ENCODE data around the gene RXRA. TPM values are rescaled to one million over a fixed set of nuclear protein-coding genes. Genes with fewer than 3 reads are reported as not detected.

Gene RXRA
- total and polyA plus RNA-seq, 2 of the 13 experiments (the other 11 are each of a cell fraction or from before 2014, with no cell fraction given), result 18.9 to 29.2 TPM

- TF ChIP-seq ZSCAN21 (CRISPR knock-in tag; IDR thresholded peaks at IDR 0.05; ENCODE audit: borderline replicate concordance) (peak; percentile 51; the same call in 1 of the 2 replicates), ZNF891 (CRISPR knock-in tag; IDR thresholded peaks at IDR 0.05) (no peak), TEF (CRISPR knock-in tag; IDR thresholded peaks at IDR 0.05) (no peak), ZKSCAN1 (IDR thresholded peaks at IDR 0.05; ENCODE audit: low read length) (no peak), NR3C1 (CRISPR knock-in tag; IDR thresholded peaks at IDR 0.05) (no peak), ZNF235 (CRISPR knock-in tag; IDR thresholded peaks at IDR 0.05; ENCODE audit: borderline replicate concordance) (peak; percentile 54; the same call in 1 of the 2 replicates), THYN1 (CRISPR knock-in tag; IDR thresholded peaks at IDR 0.05; ENCODE audit: borderline replicate concordance, low read depth) (no peak), ZNF205 (CRISPR knock-in tag; IDR thresholded peaks at IDR 0.05) (no peak), ZNF430 (CRISPR knock-in tag; IDR thresholded peaks at IDR 0.05) (peak; percentile 46), THAP8 (CRISPR knock-in tag; IDR thresholded peaks at IDR 0.05; ENCODE audit: borderline replicate concordance) (no peak), ZNF614 (CRISPR knock-in tag; IDR thresholded peaks at IDR 0.05; ENCODE audit: borderline replicate concordance) (0 out of 2 replicates have a peak, but pooled peaks have one; percentile 52), ZNF496 (CRISPR knock-in tag; IDR thresholded peaks at IDR 0.05; ENCODE audit: insufficient replicate concordance) (no peak), ZNF598 (CRISPR knock-in tag; IDR thresholded peaks at IDR 0.05; ENCODE audit: borderline replicate concordance) (no peak), PRDM4 (CRISPR knock-in tag; IDR thresholded peaks at IDR 0.05; ENCODE audit: borderline replicate concordance) (no peak), ZNF275 (CRISPR knock-in tag; IDR thresholded peaks at IDR 0.05; ENCODE audit: borderline replicate concordance) (no peak), SMC3 (IDR thresholded peaks at IDR 0.05; ENCODE audit: low read length) (no peak), ZNF484 (CRISPR knock-in tag; IDR thresholded peaks at IDR 0.05; ENCODE audit: borderline replicate concordance, low read depth) (no peak), ZZZ3 (CRISPR knock-in tag; IDR thresholded peaks at IDR 0.05; ENCODE audit: borderline replicate concordance) (no peak), ZGPAT (CRISPR knock-in tag; IDR thresholded peaks at IDR 0.05) (no peak), AGO1 (IDR thresholded peaks at IDR 0.05; ENCODE audit: low read depth, low read length, poor library complexity, severe bottlenecking) (no peak), JUNB (CRISPR knock-in tag; IDR thresholded peaks at IDR 0.05; ENCODE audit: borderline replicate concordance) (no peak), NFYB (CRISPR knock-in tag; IDR thresholded peaks at IDR 0.05) (no peak), POLR2G (IDR thresholded peaks at IDR 0.05; ENCODE audit: low read depth, low read length) (peak; percentile 87; the same call in 1 of the 2 replicates), AGO2 (optimal IDR thresholded peaks at IDR 0.05; ENCODE audit: low read depth, low read length) (no peak)
Observed at GRCh38 chr9:134328341-134328840, 2.1 kb downstream of the RXRA start (continued).
